Type B pancreatic cell (in vitro differentiated cells): Measurements from ENCODE around the gene FRMD8. TPM values are rescaled to one million over a fixed set of nuclear protein-coding genes. Genes with fewer than 3 reads are reported as not detected.
A peak's percentile ranks its signal among the peaks of the same experiment; 100 is the strongest.

ENCODE experiments used
- DNase-seq: peaks from one replicate; pipeline ENCODE4 v3.0.0; 2021; ENCODE audit warnings: mixed read lengths; ENCODE audit not compliant: unreplicated experiment; ENCODE audit errors: extremely low spot score
- H3K27ac Mint-ChIP-seq: 2 replicates; pipeline ENCODE4 v1.8.0; 2021; ENCODE audit warnings: mild to moderate bottlenecking, mixed read lengths
- H3K27me3 Mint-ChIP-seq: 2 replicates; pipeline ENCODE4 v1.8.0; 2021; ENCODE audit warnings: mixed read lengths
- H3K36me3 Mint-ChIP-seq: 2 replicates; pipeline ENCODE4 v1.8.0; 2021; ENCODE audit warnings: mixed read lengths
- H3K4me1 Mint-ChIP-seq: one replicate; pipeline ENCODE4 v1.8.0; 2021; ENCODE audit warnings: mixed read lengths; ENCODE audit not compliant: unreplicated experiment
- H3K4me3 Mint-ChIP-seq: 2 replicates; pipeline ENCODE4 v1.8.0; 2021; ENCODE audit warnings: mild to moderate bottlenecking, mixed read lengths
- H3K9me3 Mint-ChIP-seq: 2 replicates; pipeline ENCODE4 v1.8.0; 2021; ENCODE audit warnings: mixed read lengths
- CTCF ChIP-seq: fragments of 200-600 bp; sonication (generic); conservative IDR thresholded peaks from 2 replicates; pipeline ENCODE4 v1.5.0; 2021; ENCODE audit warnings: antibody characterized with exemption, mild to moderate bottlenecking
- total RNA-seq: library from RNA; stranded (reverse); gene quantifications from 2 replicates; pipeline ENCODE4 v1.2.1, GENCODE V29; 2021; ENCODE audit warnings: low replicate concordance

Gene FRMD8
- total RNA-seq, 1 donor from 2014 or later, result 35.0 TPM

GRCh38 chr11:65431451-65432099 lies 45.1 kb downstream of the FRMD8 start:
- TF ChIP-seq CTCF, result no peak
- no peak for DNase-seq
- H3K9me3 Mint-ChIP-seq, result no peaks in the 10 kb centered on the region
- H3K4me1 Mint-ChIP-seq, result peaks cover 47% of the 10 kb centered on the region
- H3K36me3 Mint-ChIP-seq, result peaks cover 29% of the 10 kb centered on the region
- peak overlapping the region; percentile 20 for H3K4me3 Mint-ChIP-seq
- peaks cover 12% of the 10 kb centered on the region for H3K27me3 Mint-ChIP-seq
- peak overlapping the region; percentile 77 for H3K27ac Mint-ChIP-seq

GRCh38 chr11:65432100-65432650 lies 45.7 kb downstream of the FRMD8 start:
- H3K36me3 Mint-ChIP-seq, result peaks cover 26% of the 10 kb centered on the region
- no peaks in the 10 kb centered on the region for H3K9me3 Mint-ChIP-seq
- H3K27me3 Mint-ChIP-seq, result peaks cover 6% of the 10 kb centered on the region
- H3K4me3 Mint-ChIP-seq, result peak overlapping the region; percentile 20
- peak overlapping the region; percentile 77 for H3K27ac Mint-ChIP-seq
- TF ChIP-seq CTCF, result no peak
- H3K4me1 Mint-ChIP-seq, result peaks cover 43% of the 10 kb centered on the region
- DNase-seq, result no peak

GRCh38 chr11:65432686-65433582 lies 46.5 kb downstream of the FRMD8 start:
- Mint-ChIP-seq H3K36me3 (peaks cover 28% of the 10 kb centered on the region), H3K9me3 (no peaks in the 10 kb centered on the region), H3K4me3 (no peak overlapping the region), H3K27ac (peak overlapping the region; percentile 77), H3K27me3 (no peaks in the 10 kb centered on the region), H3K4me1 (peaks cover 44% of the 10 kb centered on the region)
- TF ChIP-seq CTCF, result peak; percentile 56
- no peak for DNase-seq

GRCh38 chr11:65433657-65434056 lies 47.2 kb downstream of the FRMD8 start:
- Mint-ChIP-seq H3K9me3 (no peaks in the 10 kb centered on the region), H3K27me3 (no peaks in the 10 kb centered on the region), H3K36me3 (peaks cover 32% of the 10 kb centered on the region), H3K4me1 (peaks cover 39% of the 10 kb centered on the region), H3K4me3 (no peak overlapping the region), H3K27ac (peak overlapping the region; percentile 77)
- no peak for DNase-seq
- no peak for TF ChIP-seq CTCF

- no peak for TF ChIP-seq CTCF
- Mint-ChIP-seq H3K4me3 (no peak overlapping the region), H3K36me3 (peaks cover 36% of the 10 kb centered on the region), H3K4me1 (peaks cover 37% of the 10 kb centered on the region), H3K9me3 (no peaks in the 10 kb centered on the region), H3K27me3 (no peaks in the 10 kb centered on the region), H3K27ac (peak overlapping the region; percentile 80)
- no peak for DNase-seq
These were observed 47.7 kb downstream of the FRMD8 start for GRCh38 chr11:65434057-65434666.
